ENCODE results near the gene SGSM2. TPM values are rescaled to one million over a fixed set of nuclear protein-coding genes. Genes with fewer than 3 reads are reported as not detected.

The SGSM2 gene
- total RNA-seq, 1 experiment from 2014 or later = 34.5 TPM

DNA sequence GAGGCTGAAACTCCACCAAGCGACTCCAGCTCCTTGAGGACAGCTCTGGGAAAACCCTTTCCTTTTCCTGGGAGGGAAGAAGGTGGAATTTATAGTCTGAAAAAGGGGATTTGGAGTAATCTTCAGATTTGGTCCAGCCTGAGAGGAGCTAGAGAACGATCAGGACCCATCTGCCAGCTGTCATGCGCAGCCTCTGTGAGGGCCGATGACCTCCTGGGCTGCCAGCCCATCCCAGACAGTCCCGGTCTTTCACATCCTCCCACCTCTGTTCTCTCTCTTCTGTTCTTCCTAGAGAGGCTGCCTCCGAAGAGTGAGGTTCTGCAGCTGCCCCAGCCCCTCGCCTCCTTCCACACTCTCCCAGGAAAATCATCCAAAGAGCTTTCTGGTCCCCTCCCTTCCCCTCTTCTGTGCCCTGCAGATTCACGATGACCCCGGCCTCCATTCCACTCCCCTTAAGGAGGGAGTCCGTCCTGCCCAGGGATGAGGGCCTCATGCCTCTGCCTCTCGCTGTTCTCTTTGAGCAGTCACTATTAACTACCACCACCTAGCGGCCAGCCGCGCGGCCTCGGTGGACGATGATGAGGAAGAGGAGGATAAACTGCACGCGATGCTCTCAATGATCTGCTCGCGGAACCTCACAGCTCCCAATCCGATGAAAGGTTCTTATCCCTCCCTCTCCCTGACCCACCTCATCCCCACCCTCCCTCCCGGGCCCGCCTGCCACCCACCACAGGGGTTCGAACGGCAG is 29.6 kb downstream of the SGSM2 start:
- DNase-seq (ENCODE audit: low read depth) = no peak

DNA sequence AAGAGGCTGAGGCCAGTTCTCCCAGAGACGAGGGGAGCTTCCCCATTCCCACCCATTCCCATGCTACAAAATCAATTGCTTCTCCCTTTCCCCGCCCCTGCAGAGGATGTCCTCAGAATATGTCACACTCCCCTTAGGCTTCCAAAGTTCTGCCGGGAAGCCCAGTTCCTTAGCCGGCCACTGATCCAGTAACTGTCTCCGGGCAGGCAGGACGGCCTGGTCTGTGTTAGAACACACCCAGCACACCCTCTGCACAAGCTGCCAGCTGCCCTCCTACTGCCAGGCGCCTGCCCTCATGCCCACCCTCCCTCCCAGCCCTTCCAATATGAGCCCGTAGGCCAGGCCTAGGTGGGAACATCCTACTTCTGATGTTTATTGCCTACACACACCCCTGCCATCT is 31.1 kb downstream of the SGSM2 start:
- no peak for DNase-seq (ENCODE audit: low read depth)

DNA sequence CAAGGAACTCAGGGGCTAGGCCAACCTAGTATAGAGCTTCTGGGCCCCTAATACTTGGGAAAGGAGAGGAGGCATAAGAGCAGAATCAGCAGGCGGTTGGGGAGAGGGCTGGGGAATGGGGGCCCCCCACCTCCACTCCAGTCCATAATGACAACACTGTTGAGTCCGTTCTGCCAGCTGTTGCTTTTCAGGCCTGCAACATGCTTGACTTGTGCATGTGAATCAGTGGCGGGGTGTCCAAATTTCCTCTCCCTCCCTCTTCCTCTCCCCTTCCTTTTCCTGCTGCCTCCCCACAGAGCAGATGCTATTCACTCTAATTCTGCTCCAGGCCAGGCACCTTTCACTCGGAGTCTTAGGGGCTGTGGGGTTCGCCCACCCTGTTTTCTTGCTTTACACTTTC is 31.7 kb downstream of the SGSM2 start:
- no peak for DNase-seq (ENCODE audit: low read depth)

DNA sequence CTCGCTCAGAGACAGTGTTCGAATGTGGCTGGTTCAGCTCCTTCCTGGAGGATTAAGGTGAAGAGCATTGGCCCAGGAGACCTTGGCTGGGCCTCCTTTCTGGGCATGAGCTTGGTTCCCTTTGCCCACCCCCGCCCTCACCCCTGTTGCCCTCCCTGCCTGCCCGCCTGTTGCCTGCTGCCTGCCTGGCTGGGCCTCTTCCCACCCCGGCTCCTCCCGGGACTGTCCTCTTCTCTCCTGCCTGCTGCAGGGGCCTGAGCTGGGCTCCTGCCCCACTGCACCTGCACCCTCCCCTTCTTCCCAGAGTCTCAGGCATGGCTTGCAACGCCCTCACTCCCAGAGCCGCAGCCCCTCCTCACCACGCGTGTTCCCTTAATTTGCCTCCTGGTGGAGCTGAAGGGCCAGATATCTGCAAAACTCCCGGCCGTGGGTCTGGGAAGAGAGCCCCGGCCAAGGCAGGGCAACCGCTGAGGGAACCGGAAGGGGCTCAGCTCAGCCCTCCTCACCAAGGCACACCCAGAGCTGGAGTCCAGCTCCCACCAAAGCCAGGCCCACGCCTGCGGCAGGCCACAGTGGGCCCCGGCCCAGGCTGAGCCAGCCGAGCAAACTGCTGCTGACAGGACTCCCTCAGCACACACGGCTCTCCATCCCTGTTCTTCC is 32.4 kb downstream of the SGSM2 start:
- DNase-seq (ENCODE audit: low read depth) = no peak

DNA sequence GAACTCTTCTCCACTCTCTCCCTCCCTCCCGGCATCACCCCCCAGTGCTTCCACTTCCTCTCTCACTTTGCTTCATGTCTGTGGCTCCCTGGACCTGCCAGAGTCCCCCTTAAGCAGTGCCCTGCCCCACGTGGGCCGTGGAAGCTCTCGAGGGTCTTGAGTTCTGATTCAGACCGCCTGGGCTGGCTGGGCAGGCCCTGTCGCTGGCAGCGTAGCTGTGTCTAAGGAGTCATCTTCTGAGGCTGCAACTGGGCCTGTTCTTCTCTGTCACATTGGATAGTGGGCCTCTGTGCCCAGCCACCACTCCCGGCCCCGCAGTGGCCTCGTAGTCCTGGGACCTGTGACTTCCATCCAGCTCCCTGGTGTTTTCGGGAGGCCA is 32.9 kb downstream of the SGSM2 start:
- DNase-seq (ENCODE audit: low read depth) = no peak

DNA sequence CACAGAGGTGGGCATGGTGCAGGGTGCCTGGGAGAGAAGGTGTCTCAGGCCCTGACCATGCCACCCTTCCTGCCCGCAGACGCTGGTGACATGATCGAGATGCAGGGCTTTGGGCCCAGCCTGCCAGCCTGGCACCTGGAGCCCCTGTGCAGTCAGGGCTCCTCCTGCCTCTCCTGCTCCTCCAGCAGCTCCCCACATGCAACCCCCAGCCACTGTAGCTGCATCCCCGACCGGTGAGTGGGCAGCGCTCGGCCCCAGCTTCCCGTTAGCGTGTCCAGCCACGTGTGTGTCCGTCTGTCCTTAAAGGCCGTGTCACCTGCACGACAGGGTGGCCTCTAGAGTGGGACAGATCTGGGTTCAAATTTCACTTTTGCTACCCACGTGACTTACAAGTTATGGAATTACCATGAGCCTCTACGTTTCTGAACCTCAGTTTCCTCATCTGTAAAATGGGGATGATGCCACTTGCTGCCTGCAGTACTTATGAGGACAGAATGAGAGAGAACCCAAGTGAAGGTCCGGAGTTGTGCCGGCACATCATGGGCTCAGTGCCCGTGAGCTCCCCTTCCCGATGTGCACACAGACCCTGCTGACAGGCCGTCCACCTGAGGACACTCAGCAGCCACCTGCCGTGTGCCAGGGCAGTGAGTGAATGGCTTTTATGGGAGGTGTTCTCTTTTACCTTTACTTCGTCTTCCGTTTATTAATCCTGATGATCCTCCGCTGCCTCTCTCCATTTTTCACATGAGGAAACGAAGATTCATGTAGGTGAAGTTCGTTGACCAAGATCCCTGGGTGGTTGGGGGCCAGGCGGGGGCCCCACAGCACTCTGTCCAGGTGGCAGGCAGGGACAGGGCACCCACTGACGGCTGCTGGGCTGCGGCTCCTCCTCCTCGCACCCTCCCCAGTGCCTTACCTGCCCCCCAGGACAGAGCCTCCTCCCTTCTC is 34.2 kb downstream of the SGSM2 start:
- DNase-seq (ENCODE audit: low read depth) = no peak

DNA sequence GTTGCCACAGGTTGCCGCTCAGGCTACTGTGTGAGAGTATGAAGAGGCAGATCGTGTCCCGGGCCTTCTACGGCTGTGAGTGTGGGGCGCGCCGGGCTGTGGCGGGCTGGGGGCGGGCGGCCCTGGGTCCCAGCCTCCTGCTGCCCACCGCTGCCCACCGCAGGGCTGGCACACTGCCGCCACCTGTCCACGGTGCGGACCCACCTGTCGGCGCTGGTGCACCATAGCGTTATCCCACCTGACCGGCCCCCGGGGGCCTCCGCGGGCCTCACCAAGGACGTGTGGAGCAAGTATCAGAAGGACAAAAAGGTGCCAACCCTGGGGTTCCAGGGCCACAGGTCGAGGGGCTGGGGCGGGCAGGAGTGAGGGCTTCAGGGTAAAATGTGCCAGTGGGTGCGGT is 34.9 kb downstream of the SGSM2 start:
- DNase-seq (ENCODE audit: low read depth) = no peak

DNA sequence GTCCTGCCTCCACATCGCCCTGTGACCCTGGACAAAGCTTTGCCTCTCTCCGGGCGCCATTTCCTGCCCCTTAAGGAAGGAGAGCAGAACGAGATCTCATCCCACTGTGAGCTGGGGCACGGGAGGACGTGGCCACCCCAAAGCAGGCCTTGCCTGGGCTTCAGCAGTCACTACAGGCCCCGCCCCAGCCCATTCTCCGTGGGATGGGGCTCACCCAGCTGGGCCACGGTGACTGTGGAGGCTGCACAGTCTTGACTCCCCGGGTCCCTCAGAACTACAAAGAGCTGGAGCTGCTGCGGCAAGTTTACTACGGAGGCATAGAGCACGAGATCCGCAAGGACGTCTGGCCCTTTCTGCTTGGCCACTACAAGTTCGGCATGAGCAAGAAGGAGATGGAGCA is 35.4 kb downstream of the SGSM2 start:
- no peak for DNase-seq (ENCODE audit: low read depth)

DNA sequence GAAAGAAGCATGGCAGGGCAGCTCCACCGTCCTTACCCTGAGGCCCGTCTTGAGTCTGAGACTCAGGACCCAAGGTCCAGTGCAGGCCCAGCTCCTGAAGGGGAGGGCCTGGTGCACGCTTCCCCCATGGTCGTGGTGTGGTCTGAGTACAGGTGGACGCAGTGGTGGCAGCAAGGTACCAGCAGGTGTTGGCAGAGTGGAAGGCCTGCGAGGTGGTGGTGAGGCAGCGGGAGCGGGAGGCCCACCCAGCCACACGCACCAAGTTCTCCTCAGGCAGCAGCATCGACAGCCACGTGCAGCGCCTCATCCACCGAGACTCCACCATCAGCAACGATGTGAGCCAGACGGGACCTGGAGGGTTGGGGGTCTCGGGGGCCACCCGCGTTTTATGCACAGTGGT is 35.9 kb downstream of the SGSM2 start:
- no peak for DNase-seq (ENCODE audit: low read depth)

DNA sequence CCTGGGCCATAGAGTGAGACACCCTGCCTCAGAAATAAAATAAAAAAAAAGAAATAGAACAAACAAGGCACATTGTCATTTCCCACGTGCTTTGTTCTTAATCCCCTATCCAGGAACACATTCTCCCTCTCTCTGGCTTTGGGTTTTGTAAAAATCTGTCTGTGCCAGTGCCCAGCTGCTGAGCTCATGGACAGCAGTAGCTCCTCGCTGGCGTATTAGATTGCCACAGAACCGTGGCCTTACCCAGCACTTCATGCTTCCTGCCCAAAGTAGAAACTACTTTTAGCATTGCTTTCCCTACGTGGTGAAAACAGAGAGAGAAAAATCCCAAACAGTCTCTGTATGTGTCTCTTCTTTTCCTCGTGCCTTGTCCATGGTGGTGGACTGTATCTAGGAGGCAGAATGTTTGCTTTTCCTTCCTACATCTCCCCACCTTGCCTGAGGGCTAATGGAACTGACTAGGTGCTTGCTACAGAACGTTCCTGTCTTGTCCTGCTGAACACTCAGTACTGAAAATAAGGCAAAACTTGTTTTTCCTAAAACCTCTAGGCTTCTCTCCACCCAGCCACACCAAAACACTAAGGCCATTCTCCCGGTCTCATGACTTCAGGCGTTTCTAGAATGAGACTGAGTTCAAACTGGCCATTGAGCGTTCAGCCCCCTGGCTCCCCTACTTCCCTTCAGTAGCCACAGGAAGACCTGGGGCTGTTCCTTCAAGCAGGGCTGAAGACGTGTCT is 37.4 kb downstream of the SGSM2 start:
- DNase-seq (ENCODE audit: low read depth) = no peak

DNA sequence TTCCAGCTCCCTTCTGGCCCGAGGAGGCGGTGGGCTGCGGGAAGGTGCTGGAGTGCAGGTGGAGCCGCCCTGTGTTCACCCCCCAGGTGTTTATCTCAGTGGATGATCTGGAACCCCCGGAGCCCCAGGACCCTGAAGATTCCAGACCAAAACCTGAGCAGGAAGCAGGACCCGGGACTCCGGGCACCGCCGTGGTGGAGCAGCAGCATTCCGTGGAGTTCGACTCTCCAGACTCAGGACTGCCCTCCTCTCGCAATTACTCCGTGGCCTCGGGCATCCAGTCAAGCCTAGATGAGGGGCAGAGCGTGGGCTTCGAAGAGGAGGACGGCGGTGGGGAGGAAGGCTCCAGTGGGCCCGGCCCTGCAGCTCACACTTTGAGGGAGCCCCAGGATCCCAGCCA is 38.1 kb downstream of the SGSM2 start:
- no peak for DNase-seq (ENCODE audit: low read depth)

DNA sequence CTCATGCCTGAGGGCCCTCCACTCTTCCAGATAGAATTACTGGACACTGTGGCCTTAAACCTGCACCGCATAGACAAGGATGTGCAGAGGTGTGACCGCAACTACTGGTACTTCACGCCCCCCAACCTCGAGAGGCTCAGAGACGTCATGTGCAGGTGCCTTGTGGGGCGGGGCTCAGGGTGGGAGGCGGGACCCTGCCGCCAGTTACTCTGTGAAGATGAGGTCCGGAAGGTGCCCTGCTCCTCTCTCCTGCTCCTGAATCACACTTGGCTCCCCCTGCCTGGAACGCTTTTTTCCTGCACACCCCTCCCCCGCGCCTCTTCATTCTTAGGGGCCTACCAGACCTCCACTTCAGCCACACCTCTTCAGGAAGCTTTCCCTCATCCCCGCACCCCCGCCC is 38.8 kb downstream of the SGSM2 start:
- DNase-seq (ENCODE audit: low read depth) = no peak

DNA sequence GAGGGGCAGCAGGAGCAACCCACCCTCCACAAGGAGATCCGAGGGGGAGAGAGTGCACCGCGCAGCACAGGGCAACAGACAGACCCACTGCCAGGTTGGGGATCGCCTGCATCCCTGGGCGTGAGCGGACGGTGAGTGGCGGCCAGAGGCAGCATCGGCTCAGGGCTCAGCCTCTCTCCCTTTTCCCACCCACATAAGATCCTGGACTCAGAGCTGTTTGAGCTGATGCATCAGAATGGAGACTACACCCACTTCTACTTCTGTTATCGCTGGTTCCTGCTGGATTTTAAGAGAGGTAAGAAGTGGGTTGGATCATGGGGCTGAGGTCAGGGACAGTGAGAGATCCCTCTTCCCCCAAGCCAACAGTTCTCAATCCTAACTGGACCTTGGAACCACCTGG is 40.4 kb downstream of the SGSM2 start:
- no peak for DNase-seq (ENCODE audit: low read depth)

DNA sequence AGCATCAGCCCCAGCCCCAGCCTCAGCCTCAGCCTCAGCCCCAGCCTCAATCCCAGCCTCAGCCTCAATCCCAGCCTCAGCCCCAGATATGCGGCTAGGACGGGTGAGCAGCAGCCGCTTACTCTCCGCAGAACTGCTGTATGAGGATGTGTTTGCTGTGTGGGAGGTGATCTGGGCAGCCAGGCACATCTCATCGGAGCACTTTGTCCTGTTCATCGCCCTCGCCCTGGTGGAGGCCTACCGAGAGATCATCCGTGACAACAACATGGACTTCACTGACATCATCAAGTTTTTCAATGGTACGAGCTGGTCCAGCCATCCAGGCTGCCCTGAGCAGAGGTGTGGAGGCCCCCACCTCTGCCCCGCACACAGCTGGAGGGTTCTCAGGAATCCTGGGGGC is 41.6 kb downstream of the SGSM2 start:
- DNase-seq (ENCODE audit: low read depth) = no peak

DNA sequence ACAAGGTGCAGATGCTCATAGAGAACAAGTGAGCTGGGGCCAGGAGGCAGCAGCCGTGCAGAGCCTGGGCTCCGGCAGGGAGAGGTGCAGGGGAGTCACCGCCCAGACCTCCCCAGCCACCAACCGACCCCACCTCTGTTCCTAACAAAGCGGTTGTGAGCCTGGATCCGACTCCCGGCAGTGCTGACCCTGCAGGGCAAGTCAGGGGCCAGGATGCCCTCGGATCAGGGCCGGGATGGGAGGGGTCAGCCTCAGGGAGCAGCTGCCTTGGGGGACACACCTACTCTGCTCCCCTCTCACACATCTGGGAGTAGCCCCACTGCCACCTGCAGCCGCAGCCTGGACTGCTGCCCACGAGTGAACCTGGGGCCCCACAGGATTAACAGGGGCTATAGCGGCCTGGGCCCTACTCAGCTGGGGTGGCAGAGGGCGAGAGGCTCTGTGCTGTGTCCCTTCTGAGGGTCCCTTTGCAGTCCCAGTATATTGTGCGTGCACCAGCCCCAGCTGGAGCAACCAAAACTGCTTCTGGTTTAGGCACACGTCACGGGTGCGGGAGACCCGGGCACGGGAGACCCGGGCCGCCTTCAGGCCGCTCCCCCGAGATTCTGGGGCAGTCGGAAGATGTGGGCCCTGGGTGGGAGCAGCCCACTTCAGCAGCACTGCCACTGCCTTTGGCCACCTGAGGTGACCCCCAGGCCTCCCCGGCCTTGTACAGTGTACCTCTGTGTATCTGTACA is 42.4 kb downstream of the SGSM2 start:
- DNase-seq (ENCODE audit: low read depth) = no peak

DNA sequence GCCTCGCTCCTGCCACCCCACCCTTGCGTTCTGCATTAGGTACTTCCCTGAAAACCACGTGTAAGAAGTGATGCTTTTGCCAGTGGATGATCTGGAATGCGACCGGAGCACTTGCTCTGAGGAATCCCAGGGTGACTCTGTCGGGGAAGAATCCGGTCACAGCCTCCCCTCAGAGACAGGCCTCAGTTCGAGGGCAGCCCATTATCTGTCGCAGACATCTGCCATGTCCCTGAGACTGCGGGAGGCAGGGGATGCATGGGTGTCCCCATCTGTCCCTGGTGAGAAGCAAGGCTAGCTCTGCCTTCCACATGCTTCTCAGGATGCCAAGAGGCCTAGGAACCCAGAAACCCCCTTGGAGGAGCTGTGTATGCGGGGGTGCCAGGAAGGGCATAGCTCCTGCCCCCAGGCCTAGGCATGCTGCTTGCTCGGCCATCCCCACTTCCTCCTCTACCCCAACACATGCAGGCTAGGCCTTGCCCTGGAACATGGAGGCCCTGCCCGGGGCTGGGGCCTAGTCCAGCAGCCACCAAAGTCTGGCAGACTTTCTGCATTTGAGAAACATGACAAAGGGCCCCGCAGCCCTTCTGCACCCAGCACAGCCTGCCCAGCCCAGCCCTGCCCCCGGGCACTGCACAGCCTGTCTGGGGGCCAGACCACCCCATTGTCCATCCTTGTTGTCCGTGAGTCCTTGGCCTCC is 43.1 kb downstream of the SGSM2 start:
- no peak for DNase-seq (ENCODE audit: low read depth)

DNA sequence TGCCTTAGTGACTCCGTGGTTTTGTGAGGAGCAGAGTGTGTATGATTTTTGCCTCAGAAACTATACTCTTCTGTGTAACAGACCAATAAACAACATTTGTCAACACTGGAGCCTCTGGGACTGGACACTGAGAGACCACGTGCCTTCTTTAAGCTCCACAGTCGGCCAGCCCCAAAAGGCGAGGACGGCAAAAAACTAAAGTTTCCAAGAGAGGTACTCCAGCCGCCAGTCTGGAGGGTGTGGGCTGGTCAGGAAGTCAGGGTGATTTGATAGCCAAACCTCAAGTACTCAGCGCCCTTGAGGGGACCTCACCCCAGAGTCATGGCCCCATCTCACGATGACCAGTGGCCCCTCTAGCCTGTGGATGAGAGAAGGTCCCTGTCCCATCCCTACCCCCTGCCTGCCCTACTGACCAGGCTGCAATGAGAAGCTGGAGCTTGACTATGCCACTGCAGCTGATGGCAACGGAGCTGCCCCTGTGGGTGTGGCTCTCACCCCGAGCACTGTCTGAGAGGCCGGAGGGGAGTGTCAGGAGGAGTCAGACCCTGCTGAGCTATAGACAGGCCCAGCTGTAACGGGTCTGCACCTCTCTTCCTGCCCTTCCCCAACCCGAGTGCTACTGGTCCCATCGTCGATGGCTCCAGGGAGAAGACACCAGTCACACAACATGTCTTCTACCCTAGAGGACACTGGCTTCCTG is 43.8 kb downstream of the SGSM2 start:
- no peak for DNase-seq (ENCODE audit: low read depth)

DNA sequence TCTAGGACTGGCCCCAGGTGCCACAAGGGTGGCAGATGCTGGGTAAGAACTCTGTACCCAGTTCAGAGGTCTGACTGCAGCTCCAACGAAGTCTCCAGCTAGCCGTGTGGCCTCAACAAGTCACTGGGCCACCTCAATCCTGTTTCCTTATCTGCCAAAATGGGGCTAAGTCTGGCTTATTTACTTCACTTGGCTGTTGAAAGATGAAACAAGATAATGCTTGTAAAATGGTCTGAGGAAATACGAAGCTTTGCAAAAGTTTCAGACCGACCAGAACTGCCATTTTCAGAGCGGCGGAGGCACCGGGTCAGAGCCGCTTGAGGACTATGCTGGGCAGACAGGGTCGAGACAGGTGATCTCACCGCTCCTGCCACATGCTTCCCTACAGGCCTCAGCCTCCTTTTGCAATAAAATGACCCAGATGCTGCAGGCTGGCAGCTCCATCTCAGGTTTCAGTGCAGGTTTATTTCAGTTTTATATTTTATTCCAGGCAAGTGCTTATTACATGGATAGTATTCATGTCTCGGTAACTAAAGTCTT is 46.4 kb downstream of the SGSM2 start:
- DNase-seq (ENCODE audit: low read depth) = no peak

DNA sequence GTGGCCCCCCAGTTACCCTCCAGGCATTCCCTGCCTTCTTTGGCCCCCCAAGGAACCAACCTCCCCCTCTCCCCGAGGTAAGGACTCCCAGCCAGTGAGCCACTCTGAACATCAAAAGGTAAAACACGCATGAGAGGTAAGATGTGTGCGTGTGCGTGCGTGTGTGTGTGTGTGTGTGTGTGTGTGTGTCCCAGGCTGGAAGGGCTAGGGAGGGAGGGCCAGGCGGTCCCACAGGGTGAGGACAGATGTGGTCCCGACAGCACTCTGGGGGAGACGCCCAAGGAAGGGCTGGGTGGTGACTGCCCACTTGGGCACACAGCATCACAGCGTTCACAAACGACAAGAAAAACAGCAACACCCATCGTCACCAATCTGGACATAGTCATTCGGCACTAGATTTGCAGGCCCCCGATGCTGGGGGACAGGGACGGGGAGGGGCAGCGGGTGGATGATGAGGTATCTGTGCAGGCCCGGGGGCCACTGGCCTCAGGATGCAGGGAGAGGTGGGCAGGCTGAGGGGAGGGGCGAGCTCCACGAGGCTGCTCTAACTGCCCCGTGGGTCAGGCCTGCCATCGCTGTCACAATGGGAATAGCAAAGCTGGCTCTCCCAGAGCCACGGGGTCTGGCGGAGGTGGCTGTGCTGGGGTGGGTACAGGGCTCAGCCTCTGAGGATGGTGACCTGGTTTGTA is 47.3 kb downstream of the SGSM2 start:
- no peak for DNase-seq (ENCODE audit: low read depth)

Data from Daoy (cell line).